Activated CD4-positive, CD25-positive, alpha-beta regulatory T cell treated with anti-CD3 and anti-CD28 coated beads, Interleukin-2, amount 50 U/mL, for 72 hours (primary cell): Measurements from ENCODE around the gene USP17L29.
"Not testable (repeated sequence)": the region's sequence is repeated elsewhere in the genome, so short reads cannot be mapped to it uniquely, and the experiment has no call there.

Source experiments
- DNase-seq: peaks from one replicate; pipeline ENCODE4 v3.0.0; 2021

The USP17L29 gene, protein sequence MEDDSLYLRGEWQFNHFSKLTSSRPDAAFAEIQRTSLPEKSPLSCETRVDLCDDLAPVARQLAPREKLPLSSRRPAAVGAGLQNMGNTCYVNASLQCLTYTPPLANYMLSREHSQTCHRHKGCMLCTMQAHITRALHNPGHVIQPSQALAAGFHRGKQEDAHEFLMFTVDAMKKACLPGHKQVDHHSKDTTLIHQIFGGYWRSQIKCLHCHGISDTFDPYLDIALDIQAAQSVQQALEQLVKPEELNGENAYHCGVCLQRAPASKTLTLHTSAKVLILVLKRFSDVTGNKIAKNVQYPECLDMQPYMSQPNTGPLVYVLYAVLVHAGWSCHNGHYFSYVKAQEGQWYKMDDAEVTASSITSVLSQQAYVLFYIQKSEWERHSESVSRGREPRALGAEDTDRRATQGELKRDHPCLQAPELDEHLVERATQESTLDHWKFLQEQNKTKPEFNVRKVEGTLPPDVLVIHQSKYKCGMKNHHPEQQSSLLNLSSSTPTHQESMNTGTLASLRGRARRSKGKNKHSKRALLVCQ

DNA sequence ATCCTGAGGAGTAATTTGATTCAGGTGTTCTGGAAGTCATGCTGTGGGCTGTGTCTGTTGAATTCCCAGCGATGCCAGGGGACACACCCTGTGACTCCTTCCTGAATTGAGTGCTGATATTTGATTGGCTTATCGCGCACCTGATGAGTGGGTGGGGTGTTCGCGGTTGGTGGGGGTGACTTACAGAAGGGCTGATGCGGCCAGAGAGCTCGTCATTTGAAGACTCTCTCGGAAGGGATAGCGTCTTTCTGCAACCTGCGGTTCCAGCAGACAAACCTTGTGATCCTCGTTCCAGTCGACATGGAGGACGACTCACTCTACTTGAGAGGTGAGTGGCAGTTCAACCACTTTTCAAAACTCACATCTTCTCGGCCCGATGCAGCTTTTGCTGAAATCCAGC is at the start of gene USP17L29:
USP17L29 (plus strand) TSS at position 301 of the 400 bp plus-strand sequence; CDS start at position 301, 0 bp downstream.
- not testable (repeated sequence) for DNase-seq

DNA sequence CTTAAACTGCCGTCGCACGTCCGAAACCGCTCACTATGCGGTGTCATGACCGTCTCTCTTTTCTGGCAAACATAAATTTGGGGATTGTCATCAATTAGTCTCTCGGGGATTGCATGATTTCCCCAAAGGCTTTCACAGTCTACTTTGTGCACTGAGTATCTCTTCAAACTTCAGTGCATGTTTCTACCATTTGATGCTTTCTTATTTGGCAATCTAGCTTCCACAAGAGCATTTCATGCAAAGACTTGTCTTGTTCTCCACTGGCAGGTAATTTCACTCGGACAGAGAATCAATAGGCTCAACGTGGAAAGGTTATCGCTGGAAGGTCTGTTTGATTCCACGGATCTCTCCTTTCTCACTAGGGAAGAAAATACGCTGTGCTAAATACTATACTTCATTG is 29.2 kb upstream of the USP17L29 start:
- not testable (repeated sequence) for DNase-seq

DNA sequence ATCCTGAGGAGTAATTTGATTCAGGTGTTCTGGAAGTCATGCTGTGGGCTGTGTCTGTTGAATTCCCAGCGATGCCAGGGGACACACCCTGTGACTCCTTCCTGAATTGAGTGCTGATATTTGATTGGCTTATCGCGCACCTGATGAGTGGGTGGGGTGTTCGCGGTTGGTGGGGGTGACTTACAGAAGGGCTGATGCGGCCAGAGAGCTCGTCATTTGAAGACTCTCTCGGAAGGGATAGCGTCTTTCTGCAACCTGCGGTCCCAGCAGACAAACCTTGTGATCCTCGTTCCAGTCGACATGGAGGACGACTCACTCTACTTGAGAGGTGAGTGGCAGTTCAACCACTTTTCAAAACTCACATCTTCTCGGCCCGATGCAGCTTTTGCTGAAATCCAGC is 28.6 kb upstream of the USP17L29 start, which contains the start of gene USP17L24:
USP17L24 (plus strand) TSS at position 301 of the 400 bp plus-strand sequence; CDS start at position 301, 0 bp downstream.
- not testable (repeated sequence) for DNase-seq

DNA sequence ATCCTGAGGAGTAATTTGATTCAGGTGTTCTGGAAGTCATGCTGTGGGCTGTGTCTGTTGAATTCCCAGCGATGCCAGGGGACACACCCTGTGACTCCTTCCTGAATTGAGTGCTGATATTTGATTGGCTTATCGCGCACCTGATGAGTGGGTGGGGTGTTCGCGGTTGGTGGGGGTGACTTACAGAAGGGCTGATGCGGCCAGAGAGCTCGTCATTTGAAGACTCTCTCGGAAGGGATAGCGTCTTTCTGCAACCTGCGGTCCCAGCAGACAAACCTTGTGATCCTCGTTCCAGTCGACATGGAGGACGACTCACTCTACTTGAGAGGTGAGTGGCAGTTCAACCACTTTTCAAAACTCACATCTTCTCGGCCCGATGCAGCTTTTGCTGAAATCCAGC is 23.8 kb upstream of the USP17L29 start, which contains the start of gene USP17L25:
USP17L25 (plus strand) TSS at position 301 of the 400 bp plus-strand sequence; CDS start at position 301, 0 bp downstream.
- not testable (repeated sequence) for DNase-seq

DNA sequence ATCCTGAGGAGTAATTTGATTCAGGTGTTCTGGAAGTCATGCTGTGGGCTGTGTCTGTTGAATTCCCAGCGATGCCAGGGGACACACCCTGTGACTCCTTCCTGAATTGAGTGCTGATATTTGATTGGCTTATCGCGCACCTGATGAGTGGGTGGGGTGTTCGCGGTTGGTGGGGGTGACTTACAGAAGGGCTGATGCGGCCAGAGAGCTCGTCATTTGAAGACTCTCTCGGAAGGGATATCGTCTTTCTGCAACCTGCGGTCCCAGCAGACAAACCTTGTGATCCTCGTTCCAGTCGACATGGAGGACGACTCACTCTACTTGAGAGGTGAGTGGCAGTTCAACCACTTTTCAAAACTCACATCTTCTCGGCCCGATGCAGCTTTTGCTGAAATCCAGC is 19.1 kb upstream of the USP17L29 start, which contains the start of gene USP17L26:
USP17L26 (plus strand) TSS at position 301 of the 400 bp plus-strand sequence; CDS start at position 301, 0 bp downstream.
- DNase-seq, result not testable (repeated sequence)

DNA sequence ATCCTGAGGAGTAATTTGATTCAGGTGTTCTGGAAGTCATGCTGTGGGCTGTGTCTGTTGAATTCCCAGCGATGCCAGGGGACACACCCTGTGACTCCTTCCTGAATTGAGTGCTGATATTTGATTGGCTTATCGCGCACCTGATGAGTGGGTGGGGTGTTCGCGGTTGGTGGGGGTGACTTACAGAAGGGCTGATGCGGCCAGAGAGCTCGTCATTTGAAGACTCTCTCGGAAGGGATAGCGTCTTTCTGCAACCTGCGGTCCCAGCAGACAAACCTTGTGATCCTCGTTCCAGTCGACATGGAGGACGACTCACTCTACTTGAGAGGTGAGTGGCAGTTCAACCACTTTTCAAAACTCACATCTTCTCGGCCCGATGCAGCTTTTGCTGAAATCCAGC is 14.3 kb upstream of the USP17L29 start, which contains the start of gene USP17L5:
USP17L5 (plus strand) TSS at position 301 of the 400 bp plus-strand sequence; CDS start at position 301, 0 bp downstream.
- DNase-seq, result not testable (repeated sequence)

DNA sequence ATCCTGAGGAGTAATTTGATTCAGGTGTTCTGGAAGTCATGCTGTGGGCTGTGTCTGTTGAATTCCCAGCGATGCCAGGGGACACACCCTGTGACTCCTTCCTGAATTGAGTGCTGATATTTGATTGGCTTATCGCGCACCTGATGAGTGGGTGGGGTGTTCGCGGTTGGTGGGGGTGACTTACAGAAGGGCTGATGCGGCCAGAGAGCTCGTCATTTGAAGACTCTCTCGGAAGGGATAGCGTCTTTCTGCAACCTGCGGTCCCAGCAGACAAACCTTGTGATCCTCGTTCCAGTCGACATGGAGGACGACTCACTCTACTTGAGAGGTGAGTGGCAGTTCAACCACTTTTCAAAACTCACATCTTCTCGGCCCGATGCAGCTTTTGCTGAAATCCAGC is 9.6 kb upstream of the USP17L29 start, which contains the start of gene USP17L27:
USP17L27 (plus strand) TSS at position 301 of the 400 bp plus-strand sequence; CDS start at position 301, 0 bp downstream.
- DNase-seq, result not testable (repeated sequence)

DNA sequence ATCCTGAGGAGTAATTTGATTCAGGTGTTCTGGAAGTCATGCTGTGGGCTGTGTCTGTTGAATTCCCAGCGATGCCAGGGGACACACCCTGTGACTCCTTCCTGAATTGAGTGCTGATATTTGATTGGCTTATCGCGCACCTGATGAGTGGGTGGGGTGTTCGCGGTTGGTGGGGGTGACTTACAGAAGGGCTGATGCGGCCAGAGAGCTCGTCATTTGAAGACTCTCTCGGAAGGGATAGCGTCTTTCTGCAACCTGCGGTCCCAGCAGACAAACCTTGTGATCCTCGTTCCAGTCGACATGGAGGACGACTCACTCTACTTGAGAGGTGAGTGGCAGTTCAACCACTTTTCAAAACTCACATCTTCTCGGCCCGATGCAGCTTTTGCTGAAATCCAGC is 4.8 kb upstream of the USP17L29 start, which contains the start of gene USP17L28:
USP17L28 (plus strand) TSS at position 301 of the 400 bp plus-strand sequence; CDS start at position 301, 0 bp downstream.
- not testable (repeated sequence) for DNase-seq

DNA sequence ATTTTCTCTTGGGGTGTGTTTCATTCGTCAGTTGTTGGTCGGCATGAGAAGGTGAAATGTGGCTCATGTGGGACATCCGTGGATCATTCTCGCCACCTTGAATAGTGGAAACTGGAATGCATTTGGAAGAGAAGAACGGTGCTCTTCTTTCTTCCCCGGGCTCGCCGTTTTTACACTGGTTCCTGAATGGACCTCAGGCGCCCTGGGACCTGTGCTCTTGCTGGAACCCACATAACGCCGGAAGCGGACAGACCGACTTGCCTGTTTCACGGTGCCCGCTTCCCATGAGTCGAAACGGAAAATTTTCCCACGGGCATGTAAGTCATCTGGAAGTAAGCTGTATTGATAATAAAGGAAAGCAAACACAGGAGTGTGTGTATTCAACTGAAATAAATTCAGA is 2.6 kb upstream of the USP17L29 start:
- DNase-seq, result not testable (repeated sequence)

DNA sequence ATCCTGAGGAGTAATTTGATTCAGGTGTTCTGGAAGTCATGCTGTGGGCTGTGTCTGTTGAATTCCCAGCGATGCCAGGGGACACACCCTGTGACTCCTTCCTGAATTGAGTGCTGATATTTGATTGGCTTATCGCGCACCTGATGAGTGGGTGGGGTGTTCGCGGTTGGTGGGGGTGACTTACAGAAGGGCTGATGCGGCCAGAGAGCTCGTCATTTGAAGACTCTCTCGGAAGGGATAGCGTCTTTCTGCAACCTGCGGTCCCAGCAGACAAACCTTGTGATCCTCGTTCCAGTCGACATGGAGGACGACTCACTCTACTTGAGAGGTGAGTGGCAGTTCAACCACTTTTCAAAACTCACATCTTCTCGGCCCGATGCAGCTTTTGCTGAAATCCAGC is 9.4 kb downstream of the USP17L29 start, which contains the start of gene USP17L30:
USP17L30 (plus strand) TSS at position 301 of the 400 bp plus-strand sequence; CDS start at position 301, 0 bp downstream.
- DNase-seq, result not testable (repeated sequence)

DNA sequence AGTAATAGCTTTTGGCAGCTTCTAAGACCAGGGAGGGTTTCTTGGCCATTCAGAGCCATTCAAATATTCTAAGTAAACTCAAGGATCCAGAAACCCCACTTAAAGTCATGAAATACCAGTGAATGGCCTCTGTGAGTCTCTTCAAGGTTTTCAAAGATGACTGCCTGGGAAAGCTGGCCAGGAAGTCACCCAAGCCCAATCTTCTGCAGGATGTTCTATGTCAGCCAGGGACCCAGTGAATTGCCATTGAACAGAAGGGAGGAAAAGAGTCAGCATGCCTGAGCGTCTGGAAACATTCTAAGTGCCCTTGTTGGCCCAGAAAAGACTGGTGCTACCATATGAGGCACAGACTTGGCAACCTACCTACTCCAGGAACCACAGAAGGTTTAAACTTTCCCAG is 26.4 kb downstream of the USP17L29 start:
- DNase-seq, result not testable (repeated sequence)

DNA sequence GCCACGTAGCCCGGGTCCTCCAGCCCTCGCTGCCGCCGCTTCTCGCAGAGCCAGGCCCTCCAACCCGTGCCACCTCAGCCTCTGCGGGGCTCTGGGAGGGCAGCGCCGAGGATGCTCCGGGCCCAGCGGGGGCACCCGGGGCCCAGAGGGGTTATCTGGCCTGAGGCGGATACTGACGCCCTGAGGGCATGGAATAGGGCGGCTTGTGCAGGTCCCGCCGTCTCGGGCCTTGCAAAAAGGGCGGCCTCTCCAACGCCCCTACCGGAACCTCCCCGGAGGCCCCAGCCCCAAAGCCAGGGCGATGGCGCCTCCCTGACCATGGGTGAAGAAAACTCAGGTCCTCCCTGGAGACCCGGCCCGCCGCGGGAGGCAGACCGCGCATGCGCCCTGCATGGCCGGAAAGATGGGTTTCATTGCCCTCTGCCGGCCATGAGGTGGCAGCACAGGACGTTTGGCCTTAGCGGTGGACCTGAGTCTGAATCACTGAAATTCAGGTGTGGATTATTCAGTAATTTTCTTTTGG is 27.6 kb downstream of the USP17L29 start:
- peak; percentile 64 for DNase-seq

DNA sequence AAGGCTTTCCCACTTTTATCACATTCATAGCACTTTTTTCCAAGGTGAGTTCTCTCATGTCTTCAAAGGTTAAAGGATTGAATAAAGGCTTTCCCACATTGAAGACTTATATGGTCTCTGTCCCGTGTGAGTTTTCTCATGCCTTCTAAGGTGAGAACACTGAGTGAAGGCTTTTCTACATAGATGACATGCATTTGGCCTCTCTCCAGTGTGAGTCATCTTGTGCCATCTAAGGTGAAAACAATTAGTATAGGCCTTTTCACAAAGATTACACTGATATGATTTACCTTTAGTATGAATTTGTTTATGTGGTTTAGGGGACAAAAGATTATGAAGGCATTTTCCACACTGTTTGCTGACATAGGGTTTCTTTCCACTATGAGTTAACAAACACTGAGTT is 30.7 kb downstream of the USP17L29 start:
- no peak for DNase-seq

DNA sequence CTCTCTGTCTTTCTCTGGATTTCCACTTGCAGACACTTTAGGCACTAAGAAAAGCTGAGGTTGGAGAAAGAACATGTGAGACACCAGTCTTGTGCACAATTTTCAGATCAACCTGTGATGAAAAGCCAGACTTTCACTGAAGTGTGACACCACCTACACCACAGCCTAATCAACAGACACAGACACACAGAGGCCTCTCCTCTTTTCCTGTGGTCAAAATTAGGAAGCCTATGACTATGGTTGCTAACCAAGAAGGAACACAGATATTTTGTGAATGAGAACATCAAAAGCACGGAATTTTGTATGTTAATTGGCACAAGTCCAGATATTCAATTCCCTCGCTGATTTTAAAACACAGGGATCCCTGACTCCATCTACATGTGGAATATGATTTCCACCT is 35.6 kb downstream of the USP17L29 start:
- DNase-seq, result not testable (repeated sequence)
